HuH-7 (cell line): ENCODE measurements around the gene TTLL8.
"Not testable (repeated sequence)": the region's sequence is repeated elsewhere in the genome, so short reads cannot be mapped to it uniquely, and the experiment has no call there.

Experiments
- DNase-seq: peaks from one replicate; pipeline ENCODE4 v3.0.0; 2011; ENCODE audit warnings: low spot score

TTLL8 gene

GRCh38 chr22:50000587-50001387 is 57.3 kb downstream of the TTLL8 start:
- no peak for DNase-seq

GRCh38 chr22:49999946-50000586 is 58.0 kb downstream of the TTLL8 start:
- no peak for DNase-seq

- DNase-seq: no peak
Measured at GRCh38 chr22:49999063-49999945, 58.8 kb downstream of the TTLL8 start.

- DNase-seq: no peak
Measured at GRCh38 chr22:49998718-49999062, 59.4 kb downstream of the TTLL8 start.

GRCh38 chr22:49997932-49998717 is 60.0 kb downstream of the TTLL8 start:
- no peak for DNase-seq

- DNase-seq: no peak
Measured at GRCh38 chr22:49997251-49997599, 60.9 kb downstream of the TTLL8 start.

GRCh38 chr22:49996518-49997250 is 61.4 kb downstream of the TTLL8 start:
- DNase-seq: no peak

GRCh38 chr22:49996119-49996517 is 62.0 kb downstream of the TTLL8 start:
- no peak for DNase-seq

- DNase-seq: no peak
Measured at GRCh38 chr22:49995361-49996118, 62.6 kb downstream of the TTLL8 start.

GRCh38 chr22:49995041-49995360 is 63.1 kb downstream of the TTLL8 start:
- no peak for DNase-seq

GRCh38 chr22:49994361-49995040 is 63.6 kb downstream of the TTLL8 start:
- no peak for DNase-seq

GRCh38 chr22:49993649-49994360 is 64.3 kb downstream of the TTLL8 start:
- no peak for DNase-seq

GRCh38 chr22:49992921-49993648 is 65.0 kb downstream of the TTLL8 start:
- peak; percentile 94 for DNase-seq

- DNase-seq: no peak
Measured at GRCh38 chr22:49991907-49992533, 66.1 kb downstream of the TTLL8 start.

- no peak for DNase-seq
Measured at GRCh38 chr22:49991167-49991566, 66.9 kb downstream of the TTLL8 start.

GRCh38 chr22:49989826-49990225 is 68.3 kb downstream of the TTLL8 start:
- not testable (repeated sequence) for DNase-seq

- no peak for DNase-seq
Measured at GRCh38 chr22:49986325-49986724, 71.8 kb downstream of the TTLL8 start.
